COLO668 (cell line): ENCODE results near the gene FYTTD1.

Source experiments
- DNase-seq: peaks from one replicate; lab custom pipeline; 2025; ENCODE audit not compliant: unreplicated experiment; lab: John Stamatoyannopoulos, UW

Gene FYTTD1

DNA sequence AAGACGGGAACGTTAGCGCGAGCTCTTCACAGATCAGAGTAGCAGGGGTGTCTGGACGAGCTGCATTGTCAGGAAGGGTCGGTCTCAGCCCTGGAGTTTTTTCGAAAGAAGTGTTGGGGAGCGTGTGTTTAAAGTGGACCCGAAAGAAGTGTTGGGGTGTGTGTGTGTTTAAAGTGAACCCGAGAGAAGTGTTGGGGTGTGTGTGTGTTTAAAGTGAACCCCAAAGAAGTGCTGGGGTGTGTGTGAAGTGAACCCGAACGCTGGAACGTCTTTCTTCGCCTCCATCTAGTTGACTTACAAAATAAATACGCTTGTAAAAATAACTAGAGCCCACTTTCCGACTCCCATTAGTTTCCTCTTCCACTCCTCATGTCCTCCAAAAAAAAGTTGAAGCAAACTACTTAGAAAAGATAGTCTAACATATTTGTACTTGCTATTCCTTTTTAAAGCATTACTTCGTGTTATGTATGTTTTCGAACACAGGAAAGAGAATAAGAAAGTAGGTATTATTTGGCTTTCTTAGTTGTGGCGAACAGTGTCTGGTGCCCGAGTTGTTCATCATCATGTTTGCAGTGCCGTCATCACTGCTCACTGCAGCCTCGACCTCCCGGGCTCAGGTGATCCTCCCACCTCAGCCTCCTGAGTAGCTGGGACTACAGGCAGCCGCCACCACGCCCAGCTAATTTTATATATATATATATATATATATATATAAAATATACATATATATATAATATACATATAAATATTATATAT lies 42.4 kb downstream of the FYTTD1 start:
- no peak for DNase-seq

DNA sequence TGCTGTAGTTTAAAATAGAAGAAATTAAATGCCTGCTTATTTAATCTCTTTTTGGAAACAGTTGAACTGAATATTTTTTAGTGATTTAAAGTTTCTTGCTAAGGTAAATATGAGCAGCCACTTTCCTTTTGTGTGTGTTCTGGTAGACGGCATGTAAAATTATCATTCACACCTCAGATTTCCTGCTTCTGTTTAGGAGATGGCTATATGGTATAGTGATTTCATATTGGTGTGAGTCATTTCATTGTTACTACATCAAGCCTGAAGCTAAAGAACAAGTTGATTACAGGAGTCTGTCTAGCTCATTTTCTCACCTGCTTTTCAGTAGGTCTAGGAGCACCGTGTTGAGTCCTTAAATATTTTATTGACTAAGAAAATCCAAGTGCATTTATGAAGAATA lies 43.6 kb downstream of the FYTTD1 start:
- no peak for DNase-seq

DNA sequence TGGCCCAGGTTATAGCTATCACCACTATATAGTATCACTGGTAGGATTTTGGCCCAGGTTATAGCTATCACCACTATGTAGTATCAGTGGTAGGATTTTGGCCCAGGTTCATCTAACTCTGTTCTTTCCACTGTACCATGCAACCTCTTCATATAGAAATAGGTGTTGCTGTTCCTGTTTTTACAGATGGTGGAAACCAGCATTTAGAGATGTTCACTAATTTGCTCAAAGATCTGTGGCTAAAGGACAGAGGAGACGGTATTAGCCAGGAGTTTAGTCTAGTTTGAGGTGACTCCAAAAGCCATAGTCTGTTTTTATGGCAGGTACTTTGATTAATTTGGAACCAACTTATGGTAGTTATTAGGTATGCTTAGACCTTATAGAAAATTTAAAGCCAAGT lies 44.4 kb downstream of the FYTTD1 start:
- DNase-seq: no peak

DNA sequence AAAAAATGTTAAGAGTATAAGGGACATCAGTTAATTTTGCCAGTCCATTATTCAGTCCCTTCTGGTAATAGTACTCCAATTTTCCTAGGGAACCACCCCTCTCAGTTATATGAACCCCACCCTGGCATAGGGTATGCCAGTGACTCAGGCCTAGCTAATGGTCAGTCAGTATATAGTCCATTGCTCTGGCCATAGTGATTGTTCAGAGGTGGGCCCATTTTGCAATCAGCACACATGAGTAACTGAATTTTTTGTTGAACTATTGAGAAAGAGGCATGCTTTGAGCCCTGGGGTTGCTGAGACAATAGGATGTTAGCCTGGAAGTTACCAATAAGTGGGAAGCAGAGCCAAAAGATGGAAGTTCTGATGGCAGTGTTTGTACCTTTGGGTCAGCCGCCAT lies 45.5 kb downstream of the FYTTD1 start:
- DNase-seq: no peak

DNA sequence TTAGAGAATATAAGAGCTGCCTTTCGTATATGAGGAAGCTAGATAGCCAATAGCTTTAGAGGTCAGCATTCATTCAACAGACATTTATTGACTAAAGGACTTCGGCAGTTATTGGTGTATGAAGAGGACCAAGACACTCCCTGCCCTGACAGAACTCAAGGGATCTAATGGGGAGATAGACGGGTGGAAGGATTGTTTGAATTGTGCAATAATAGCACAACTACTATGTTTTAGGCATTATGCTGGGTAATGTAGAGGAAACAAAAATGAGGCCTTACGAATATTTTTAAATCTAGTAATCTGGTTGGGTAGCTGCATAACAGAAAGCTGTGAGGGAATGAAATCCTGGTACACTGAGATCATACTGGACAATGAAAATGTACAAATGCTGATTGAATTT lies 46.4 kb downstream of the FYTTD1 start:
- no peak for DNase-seq

DNA sequence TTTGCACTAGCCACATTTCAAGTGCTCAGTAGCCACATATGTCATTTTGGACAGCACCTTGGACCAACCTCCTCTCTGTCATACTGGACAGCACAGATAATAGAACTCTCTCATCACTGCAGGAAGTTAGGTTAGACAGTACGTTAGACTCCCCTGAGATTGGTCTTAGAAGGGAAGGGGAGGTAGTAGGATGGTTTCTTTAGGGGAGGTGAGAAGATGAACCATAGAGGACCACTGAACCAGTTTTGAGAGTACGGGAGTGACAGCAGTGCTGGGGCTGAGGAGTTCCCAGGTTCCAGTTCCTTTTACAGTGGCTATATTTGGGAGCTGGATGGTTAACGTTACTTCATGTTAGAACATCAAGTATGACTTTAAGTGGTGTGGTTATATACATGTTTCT lies 49.2 kb downstream of the FYTTD1 start:
- no peak for DNase-seq

DNA sequence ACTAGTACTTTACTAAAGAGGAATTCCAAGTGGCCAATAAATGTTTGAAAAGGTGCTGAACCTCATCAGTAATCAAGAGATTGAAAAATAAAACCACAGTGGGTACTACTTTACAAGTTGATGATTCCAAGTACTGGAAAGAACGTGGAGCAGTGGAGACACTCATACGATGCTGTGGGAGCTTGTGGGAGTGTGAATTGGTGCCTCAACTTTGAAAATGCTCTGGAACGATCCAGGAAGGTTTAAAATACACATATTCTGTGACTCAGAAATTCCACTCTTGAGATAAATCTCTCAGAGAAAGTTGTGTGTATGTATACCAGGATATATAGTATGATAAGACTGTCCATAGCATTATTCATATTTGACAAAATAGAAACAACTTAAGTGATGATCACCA lies 50.7 kb downstream of the FYTTD1 start:
- DNase-seq: no peak

DNA sequence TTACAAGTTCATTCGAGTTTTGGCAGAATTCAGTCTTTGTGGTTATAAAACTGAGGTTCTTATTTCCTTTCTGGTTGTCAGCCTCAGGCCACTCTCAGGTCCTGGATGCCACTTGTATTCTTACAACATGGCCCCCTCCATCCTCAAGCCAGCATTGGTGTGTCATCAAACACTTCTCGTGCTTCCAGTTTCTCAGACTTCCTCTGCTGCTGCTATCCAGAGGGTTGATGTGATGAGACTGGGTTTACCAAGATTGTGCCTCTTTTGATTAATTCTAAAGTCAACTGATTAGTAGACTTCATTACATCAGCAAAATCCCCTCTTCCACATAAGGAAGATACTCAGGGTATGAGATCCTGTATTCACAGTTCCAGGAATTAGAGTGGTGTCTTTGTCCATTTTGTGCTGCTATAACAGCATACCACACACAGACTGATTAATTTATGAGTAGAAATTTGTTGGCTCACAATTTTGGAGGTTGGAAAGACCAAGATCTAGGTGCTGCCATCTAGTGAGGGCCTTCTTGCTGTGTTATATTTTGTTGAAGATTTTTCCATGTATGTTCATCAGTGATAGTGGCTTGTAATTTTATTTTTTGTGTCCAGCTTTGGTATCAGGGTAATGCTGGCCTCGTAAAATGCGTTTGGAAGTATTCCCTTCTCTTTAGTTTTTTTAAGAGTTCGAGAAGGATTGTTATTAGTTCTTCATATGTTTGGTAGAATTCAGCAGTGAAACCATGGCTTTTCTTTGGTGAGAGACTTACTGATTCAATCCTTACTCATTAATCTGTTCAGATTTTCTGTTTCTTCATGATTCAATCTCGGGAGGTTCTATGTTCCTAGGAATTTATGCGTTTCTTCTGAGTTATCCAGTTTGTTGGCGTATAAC lies 52.5 kb downstream of the FYTTD1 start:
- no peak for DNase-seq

DNA sequence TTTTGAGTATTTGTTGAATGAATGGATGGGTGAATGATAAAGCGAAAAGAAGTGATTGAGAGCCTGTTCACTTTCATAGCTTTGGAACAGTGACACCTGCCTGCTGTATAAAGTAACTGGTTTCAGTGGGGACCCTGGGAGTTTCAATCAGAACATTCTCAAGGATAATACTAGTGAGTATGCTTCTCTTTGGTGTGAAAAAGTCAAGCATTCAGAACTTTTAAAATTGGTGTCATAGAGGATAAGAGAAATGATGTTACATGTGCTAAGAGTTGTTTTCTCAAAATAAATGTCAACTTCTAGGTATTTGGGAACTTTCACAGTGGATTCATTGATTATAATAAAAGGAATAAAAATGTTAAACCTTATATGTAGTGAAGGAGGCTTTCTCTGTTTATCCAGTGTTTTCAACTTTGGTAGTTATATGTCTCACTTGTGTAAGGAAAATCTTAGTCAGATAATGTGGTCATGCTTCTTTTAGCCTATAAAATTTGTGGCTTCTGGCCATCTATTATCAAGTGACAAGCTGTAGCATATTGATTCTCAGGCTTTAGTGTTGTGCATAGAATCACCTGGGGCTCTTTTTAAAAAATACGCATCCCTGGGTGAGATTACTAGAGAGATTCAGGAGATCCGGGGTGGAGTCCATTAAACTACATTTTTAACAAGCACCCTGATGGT lies 53.2 kb downstream of the FYTTD1 start:
- no peak for DNase-seq

DNA sequence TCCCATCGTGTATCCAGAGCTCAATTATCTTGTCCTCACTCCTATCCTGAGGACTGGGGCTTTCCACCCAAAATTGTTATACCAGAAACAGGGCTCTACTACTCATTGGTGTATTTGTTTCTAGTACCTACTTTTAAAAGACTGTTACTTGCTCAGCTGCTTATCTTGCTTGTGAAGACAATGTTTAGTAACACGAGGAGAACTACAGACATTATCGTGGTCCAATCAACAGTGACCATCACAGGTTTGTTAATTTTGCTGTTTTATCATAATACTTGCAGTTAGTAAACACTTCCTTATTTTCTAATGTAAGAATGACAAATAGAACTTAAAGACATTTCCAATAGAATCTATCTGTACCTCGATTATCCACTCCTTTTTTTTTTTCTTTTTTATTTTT lies 54.8 kb downstream of the FYTTD1 start:
- DNase-seq: no peak

DNA sequence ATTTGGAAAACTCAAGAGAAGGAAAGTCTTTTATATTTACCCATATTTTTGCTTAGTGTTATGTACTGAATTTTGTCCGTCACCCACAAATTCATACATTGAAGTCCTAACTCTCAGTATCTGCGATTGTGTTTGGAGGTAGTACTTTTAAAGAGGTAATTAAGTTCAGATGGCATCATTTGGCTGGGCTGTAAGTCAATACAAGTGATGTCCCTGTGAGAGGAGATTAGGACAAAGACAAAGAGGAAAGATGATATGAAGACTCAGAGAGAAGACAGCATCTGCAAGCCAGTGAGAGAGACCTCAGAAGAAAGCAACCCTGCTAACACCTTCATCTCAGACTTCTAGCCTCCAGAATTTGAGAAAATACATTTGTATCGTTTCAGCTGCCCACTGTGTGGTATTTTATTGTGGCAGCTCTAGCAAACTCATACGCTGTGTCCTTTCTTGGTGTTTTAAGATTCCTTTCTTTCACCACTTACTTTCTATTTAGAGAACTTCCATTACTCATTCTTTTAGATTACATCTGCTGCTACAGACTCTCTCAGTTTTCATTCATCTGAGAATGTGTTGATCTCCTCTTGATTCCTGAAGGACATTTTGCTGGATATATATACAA lies 58.4 kb downstream of the FYTTD1 start:
- DNase-seq: no peak

DNA sequence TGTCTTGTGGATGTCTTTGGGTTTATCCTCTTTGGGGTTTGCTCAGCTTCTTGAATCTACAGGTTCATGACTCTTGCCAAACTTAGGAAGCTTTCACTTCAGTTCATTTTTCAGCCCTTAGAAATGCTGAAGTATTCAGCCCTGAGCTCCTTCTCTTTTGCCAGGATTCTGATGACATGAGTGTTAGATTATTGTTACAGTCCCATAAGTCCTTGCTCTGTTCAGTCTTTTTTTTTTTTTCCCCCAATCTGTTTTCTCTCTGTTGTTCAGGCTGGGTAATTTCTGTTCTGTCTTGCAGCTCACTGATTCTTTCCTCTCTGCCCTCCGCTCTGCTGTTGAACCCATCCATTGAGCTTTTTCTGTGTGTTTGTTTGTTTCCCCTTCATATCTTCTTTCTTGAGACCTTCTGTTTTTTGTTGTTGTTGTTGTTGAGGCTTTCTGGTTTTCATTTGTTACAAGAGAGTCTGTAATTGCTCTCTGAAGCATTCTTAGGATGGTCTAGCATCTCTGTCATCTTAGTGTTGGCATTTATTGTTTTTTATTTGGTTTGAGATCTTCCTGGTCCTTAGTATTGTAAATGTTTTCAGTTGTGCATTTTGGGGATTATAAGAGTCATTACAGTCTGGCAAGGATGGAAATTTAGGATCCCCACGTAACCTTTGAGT lies 59.8 kb downstream of the FYTTD1 start:
- DNase-seq: no peak

DNA sequence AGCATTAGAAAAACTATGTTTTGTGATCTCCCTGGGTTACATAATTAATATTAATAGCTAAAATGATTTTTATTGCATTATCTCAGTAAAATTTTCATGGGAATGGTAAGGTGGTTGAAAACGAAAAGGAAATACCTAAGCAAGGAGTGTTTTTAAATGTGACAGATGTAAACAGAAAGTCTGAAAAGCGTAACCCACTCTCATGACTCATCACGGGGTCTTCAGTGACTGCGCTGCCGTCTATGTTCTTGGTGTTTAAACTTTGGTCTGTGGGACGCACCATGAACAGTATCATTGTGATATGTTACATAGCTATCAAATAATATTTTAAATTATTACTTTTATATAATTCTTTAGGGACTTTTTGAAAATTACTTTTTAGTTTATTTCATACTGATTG lies 61.2 kb downstream of the FYTTD1 start:
- no peak for DNase-seq

DNA sequence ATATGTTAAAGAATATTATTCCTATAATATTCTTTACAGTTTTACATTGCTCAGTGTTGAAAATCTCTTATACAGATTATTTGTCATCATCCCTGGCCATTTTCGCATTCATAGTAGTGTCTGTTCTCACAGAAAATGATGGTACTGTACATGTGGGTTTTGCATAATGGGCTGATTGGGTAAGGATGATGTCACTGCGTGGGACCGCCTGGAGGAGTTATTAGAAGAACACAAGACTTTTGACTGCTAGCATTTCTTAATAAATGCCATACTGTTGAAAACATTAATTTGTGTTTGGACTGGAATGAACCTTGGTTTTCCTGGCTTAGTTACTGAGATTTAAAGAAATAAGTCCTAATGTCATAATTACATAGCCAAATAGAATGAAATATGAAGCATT lies 61.7 kb downstream of the FYTTD1 start:
- no peak for DNase-seq

DNA sequence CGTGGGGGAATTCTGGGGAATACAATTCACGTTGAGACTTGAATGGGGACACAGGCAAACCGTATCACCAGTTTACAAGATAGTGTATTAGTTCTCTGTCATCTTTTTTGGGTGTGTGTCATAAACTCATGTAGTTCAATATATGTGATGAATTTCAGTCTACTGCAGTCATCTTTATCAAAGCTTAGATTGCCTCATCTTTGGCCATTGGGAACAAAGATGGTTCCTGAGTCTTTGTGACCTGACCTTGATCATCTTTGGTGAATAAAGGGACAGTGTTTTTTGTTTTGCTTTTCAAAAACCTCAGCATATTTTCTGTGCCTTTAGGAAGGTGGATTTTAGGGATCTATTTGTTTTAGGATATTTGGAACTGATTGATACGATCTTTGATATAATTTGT lies 64.7 kb downstream of the FYTTD1 start:
- DNase-seq: no peak

DNA sequence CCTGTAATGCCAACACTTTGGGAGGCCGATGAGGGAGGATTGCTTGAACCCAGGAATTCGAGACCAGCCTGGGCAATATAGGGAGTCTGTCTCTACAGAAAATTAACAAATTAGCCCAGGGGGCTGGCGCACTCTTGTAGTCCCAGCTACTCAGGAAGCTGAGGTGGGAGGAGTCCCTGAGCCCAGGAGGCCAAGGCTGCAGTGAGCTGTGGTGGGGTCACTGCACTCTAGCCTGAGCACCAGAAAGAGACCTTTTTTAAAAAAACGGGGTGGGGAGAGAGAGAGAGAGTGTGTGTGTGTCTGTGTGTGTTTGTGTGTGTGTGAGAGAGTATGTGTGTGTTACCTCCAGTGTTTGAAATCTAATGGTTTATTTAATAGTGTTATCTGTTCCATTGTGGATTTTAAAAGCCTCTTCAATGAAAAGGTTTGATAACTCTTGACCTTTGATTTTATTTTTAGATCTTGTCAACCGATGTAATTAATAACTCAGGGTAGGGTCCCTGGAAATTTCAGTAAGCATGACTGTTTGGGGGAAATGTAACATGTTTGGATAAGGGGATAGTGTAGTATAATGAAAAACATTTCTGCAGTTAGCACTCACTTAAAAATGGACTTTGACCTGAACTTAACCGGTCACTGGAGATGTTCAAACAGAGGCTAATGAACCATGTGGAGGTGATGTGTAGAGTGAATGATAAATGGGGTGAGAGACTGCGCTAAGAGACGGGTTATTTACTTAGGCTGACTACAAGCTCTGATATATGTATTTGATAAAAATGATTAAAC lies 71.1 kb downstream of the FYTTD1 start:
- DNase-seq: peak; percentile 23

DNA sequence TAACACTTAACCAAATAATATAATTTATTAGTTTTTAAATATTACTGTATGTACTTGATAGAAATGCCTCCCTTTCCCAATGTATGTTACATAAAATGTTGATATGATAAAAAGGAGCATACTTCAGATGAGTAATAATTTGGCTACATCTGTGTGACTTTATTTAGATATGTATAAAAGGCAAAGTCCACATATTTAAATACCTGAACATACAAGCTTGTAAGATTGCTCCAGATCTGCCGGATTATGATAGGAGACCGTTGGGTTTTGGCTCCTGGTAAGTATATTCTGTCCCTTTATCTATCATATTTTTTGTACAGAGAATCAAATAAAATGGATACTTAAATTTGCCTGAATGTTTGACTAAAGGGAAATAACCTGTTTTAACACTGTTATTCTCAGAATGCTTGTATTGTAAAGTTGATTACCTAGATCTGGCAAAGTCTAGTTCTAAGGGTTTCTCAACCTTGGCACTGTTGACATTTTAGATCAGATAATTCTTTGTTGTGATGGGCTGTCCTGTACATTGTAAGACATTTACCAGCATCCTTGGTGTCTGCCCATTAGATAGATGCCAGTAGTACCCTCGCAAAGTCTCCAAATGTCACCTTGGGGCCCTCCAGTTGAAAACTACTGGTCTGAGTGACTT lies 79.8 kb downstream of the FYTTD1 start:
- DNase-seq: no peak

DNA sequence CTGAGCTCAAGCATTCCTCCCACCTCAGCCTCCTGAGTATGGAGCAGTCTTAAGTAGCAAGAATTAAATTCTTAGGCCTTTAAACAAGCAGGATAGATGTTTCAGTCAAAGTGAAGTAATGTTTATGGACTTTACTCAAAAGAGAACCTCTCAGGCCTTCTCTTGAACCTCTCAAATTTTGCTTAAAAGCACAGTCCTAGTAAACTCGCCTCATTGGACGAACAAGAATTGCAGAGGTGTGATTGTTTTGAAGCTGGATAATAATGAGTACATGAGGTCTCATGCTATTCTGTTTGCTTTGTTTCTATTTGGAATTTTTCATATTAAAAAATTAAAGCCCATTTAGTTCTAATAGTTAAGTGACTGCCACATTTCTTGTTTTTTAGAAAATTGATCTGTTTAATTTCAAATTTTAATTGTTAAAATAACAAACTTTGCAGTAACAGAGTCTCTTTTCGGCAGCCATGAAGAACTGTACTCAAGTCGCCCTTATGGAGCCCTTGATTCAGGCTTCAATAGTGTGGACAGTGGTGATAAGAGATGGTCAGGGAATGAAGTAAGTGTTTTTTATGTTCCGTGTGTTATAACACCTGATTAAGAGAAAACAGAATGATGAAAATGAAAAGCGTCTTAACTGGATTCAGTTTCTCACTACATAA lies 80.8 kb downstream of the FYTTD1 start:
- no peak for DNase-seq

DNA sequence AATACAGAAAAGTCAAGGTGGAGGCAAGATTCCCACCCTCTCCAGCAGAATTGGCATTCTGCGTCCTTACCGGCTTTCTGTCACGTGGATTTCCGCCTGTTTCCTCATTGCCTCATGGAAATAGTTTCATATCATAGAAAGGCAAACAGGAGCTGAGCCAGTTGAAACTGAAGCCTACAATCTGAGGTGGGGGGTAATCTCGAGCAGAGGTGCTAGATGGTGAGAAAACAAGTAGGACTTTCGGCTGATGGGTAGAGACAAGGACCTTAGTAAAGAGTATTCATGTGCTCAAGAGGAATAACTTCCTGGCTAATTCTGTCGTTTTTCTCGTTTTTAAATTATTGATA lies 81.3 kb downstream of the FYTTD1 start:
- no peak for DNase-seq
